KMS-11 (cell line): ENCODE data around the gene NUP210L.

ENCODE experiments used
- H2AFZ ChIP-seq: fragments of 200-600 bp; sonication (generic); 2 replicates; pipeline ENCODE4 v1.6.1; 2016; ENCODE audit warnings: antibody characterized with exemption, mixed run types, low read depth
- H3K27ac ChIP-seq: fragments of 200-600 bp; sonication (generic); 2 replicates; pipeline ENCODE4 v1.6.1; 2016; ENCODE audit warnings: mild to moderate bottlenecking, mixed run types
- H3K27me3 ChIP-seq: fragments of 200-600 bp; sonication (generic); 2 replicates; pipeline ENCODE4 v1.6.1; 2017; ENCODE audit warnings: mild to moderate bottlenecking, low read depth, mixed run types, moderate library complexity; ENCODE audit not compliant: insufficient read depth
- H3K36me3 ChIP-seq: fragments of 200-600 bp; sonication (generic); 2 replicates; pipeline ENCODE4 v1.6.1; 2017; ENCODE audit warnings: mild to moderate bottlenecking, mixed run types; ENCODE audit not compliant: insufficient read depth
- H3K4me1 ChIP-seq: fragments of 200-600 bp; sonication (generic); 2 replicates; pipeline ENCODE4 v1.6.1; 2016; ENCODE audit warnings: mild to moderate bottlenecking, low read depth, mixed run types; ENCODE audit not compliant: poor library complexity, severe bottlenecking
- H3K4me2 ChIP-seq: fragments of 200-600 bp; sonication (generic); 2 replicates; pipeline ENCODE4 v1.7.0; 2016; ENCODE audit warnings: mild to moderate bottlenecking, mixed run types
- H3K4me3 ChIP-seq: fragments of 200-600 bp; sonication (generic); IDR thresholded peaks from 2 replicates; pipeline ENCODE4 v1.6.1; 2017; ENCODE audit warnings: low read depth, low read length, mixed read lengths; ENCODE audit not compliant: insufficient read depth
- H3K79me2 ChIP-seq: fragments of 200-600 bp; sonication (generic); 2 replicates; pipeline ENCODE4 v1.6.1; 2016; ENCODE audit warnings: low read depth, mixed run types; ENCODE audit not compliant: insufficient read depth
- H3K9ac ChIP-seq: fragments of 200-600 bp; sonication (generic); 2 replicates; pipeline ENCODE4 v1.6.1; 2016; ENCODE audit warnings: mild to moderate bottlenecking, mixed run types
- H4K20me1 ChIP-seq: fragments of 200-600 bp; sonication (generic); 2 replicates; pipeline ENCODE4 v1.6.1; 2016; ENCODE audit warnings: mild to moderate bottlenecking, mixed run types; ENCODE audit not compliant: insufficient read depth
- CTCF ChIP-seq: fragments of 200-600 bp; sonication (generic); conservative IDR thresholded peaks from 2 replicates; pipeline ENCODE4 v1.6.1; 2017; ENCODE audit warnings: low read depth, mild to moderate bottlenecking, antibody characterized with exemption, low read length, moderate library complexity, mixed read lengths

The NUP210L gene

GRCh38 chr1:153978274-153978909 lies 176.5 kb downstream of the NUP210L start:
- Histone ChIP-seq H3K9ac (peak overlapping the region; percentile 83; the same call in 1 of the 2 replicates), H3K27ac (peak overlapping the region; percentile 60; the same call in 1 of the 2 replicates), H4K20me1 (no peaks in the 10 kb centered on the region), H3K4me2 (peak overlapping the region; percentile 56), H3K79me2 (peaks cover 21% of the 10 kb centered on the region), H3K4me3 (peak overlapping the region; percentile 99), H3K27me3 (no peaks in the 10 kb centered on the region), H3K36me3 (peaks cover 12% of the 10 kb centered on the region; the same call in 1 of the 2 replicates), H3K4me1 (peaks cover 23% of the 10 kb centered on the region), H2AFZ (peak overlapping the region; percentile 88)
- TF ChIP-seq CTCF: no peak

GRCh38 chr1:153977250-153978240 lies 177.3 kb downstream of the NUP210L start, which contains the start of gene JTB:
TSS of gene JTB (minus strand) at chr1:153977674. CDS start at chr1:153977252, 422 bp downstream.
- Histone ChIP-seq H3K9ac (peak within 1 kb of the TSS; percentile 83), H3K27ac (peak within 1 kb of the TSS; percentile 60), H3K4me1 (peaks cover 23% of the 10 kb centered on the region), H3K36me3 (peaks cover 12% of the 10 kb centered on the region; the same call in 1 of the 2 replicates), H4K20me1 (no peaks in the 10 kb centered on the region), H2AFZ (peak within 1 kb of the TSS; percentile 88), H3K4me2 (peak within 1 kb of the TSS; percentile 56), H3K27me3 (no peaks in the 10 kb centered on the region), H3K4me3 (peak within 1 kb of the TSS; percentile 99), H3K79me2 (peaks cover 21% of the 10 kb centered on the region)
- no peak for TF ChIP-seq CTCF

- Histone ChIP-seq H3K4me2 (peak overlapping the region; percentile 56), H3K4me1 (peaks cover 28% of the 10 kb centered on the region), H3K27me3 (no peaks in the 10 kb centered on the region), H2AFZ (peak overlapping the region; percentile 88), H3K79me2 (peaks cover 21% of the 10 kb centered on the region), H3K4me3 (peak overlapping the region; percentile 99), H3K27ac (peak overlapping the region; percentile 60), H4K20me1 (no peaks in the 10 kb centered on the region), H3K36me3 (peaks cover 12% of the 10 kb centered on the region; the same call in 1 of the 2 replicates), H3K9ac (peak overlapping the region; percentile 83)
- 0 out of 2 replicates have a peak, but pooled peaks have one; percentile 17 for TF ChIP-seq CTCF
These were observed 178.0 kb downstream of the NUP210L start for GRCh38 chr1:153976819-153977249.

GRCh38 chr1:153973525-153973924 lies 181.3 kb downstream of the NUP210L start:
- Histone ChIP-seq H2AFZ (no peak overlapping the region), H3K36me3 (peaks cover 12% of the 10 kb centered on the region; the same call in 1 of the 2 replicates), H3K9ac (no peak overlapping the region), H3K27me3 (no peaks in the 10 kb centered on the region), H3K4me1 (peaks cover 30% of the 10 kb centered on the region), H3K4me3 (no peak overlapping the region), H3K27ac (no peak overlapping the region), H3K4me2 (no peak overlapping the region), H4K20me1 (no peaks in the 10 kb centered on the region), H3K79me2 (peaks cover 21% of the 10 kb centered on the region)
- TF ChIP-seq CTCF: no peak
